HUDEP-2 (cell line): ENCODE data around the gene AP3S2.
"Not testable (repeated sequence)": the region's sequence is repeated elsewhere in the genome, so short reads cannot be mapped to it uniquely, and the experiment has no call there.

Experiments used
- DNase-seq, 76 experiments: peaks; one replicate each; lab custom pipeline; 2025; ENCODE audit not compliant: unreplicated experiment in 76 of 76; lab: John Stamatoyannopoulos, UW

The AP3S2 gene

GRCh38 chr15:89904519-89904918 lies 10.7 kb upstream of the AP3S2 start:
- DNase-seq, result no peak

GRCh38 chr15:89903858-89904130 lies 10.0 kb upstream of the AP3S2 start:
- DNase-seq, result no peak

GRCh38 chr15:89903015-89903857 lies 9.4 kb upstream of the AP3S2 start:
- no peak for DNase-seq

GRCh38 chr15:89900849-89901248 lies 7.1 kb upstream of the AP3S2 start:
- DNase-seq, result no peak

GRCh38 chr15:89899951-89900567 lies 6.3 kb upstream of the AP3S2 start:
- DNase-seq, result no peak

- DNase-seq, result no peak
Observed at GRCh38 chr15:89899295-89899945, 5.6 kb upstream of the AP3S2 start.

GRCh38 chr15:89898614-89899294 lies 5.0 kb upstream of the AP3S2 start:
- DNase-seq, result peak in 50 of 76 experiments; percentile 4 to 58 (median 33)

- no peak for DNase-seq
Observed at GRCh38 chr15:89898146-89898545, 4.4 kb upstream of the AP3S2 start.

GRCh38 chr15:89893027-89893426 lies 767 bp downstream of the AP3S2 start:
- DNase-seq, result peak in 1 of 76 experiments; percentile 5

GRCh38 chr15:89888214-89888804 lies 5.5 kb downstream of the AP3S2 start:
- peak in 11 of 76 experiments; percentile 3 to 19 (median 11) for DNase-seq

GRCh38 chr15:89885611-89886010 lies 8.2 kb downstream of the AP3S2 start:
- DNase-seq, result no peak

- not testable (repeated sequence) for DNase-seq
Observed at GRCh38 chr15:89885179-89885578, 8.6 kb downstream of the AP3S2 start.

- DNase-seq, result no peak
Observed at GRCh38 chr15:89883518-89883917, 10.3 kb downstream of the AP3S2 start.

GRCh38 chr15:89880727-89881126 lies 13.1 kb downstream of the AP3S2 start:
- DNase-seq, result no peak

GRCh38 chr15:89878323-89878722 lies 15.5 kb downstream of the AP3S2 start:
- no peak for DNase-seq

GRCh38 chr15:89877083-89877425 lies 16.7 kb downstream of the AP3S2 start:
- DNase-seq, result no peak

- DNase-seq, result no peak
Observed at GRCh38 chr15:89876396-89877082, 17.3 kb downstream of the AP3S2 start.

GRCh38 chr15:89875741-89876140 lies 18.1 kb downstream of the AP3S2 start:
- DNase-seq, result no peak

- DNase-seq, result peak in 72 of 76 experiments; percentile 3 to 85 (median 65)
Observed at GRCh38 chr15:89874926-89875564, 18.7 kb downstream of the AP3S2 start.
